ENCODE data around the gene RD3L. TPM values are rescaled to one million over a fixed set of nuclear protein-coding genes. Genes with fewer than 3 reads are reported as not detected.

RD3L gene
- total RNA-seq, 1 experiment from 2014 or later: not detected

GRCh38 chr14:103897075-103897947, 45.0 kb downstream of the RD3L start:
- Histone ChIP-seq H3K9ac (ENCODE audit: low read length) (no peak overlapping the region), H3K27me3 (ENCODE audit: low read length) (no peaks in the 10 kb centered on the region), H3K4me2 (ENCODE audit: low read length) (no peak overlapping the region), H3K79me2 (ENCODE audit: low read length) (no peaks in the 10 kb centered on the region), H2AFZ (ENCODE audit: low read length) (no peak overlapping the region), H3K4me1 (ENCODE audit: insufficient read depth, low read length) (no peaks in the 10 kb centered on the region), H4K20me1 (ENCODE audit: low read length) (no peaks in the 10 kb centered on the region), H3K4me3 (ENCODE audit: low read length) (no peak overlapping the region), H3F3A (ENCODE audit: low read length, unreplicated experiment) (no peaks in the 10 kb centered on the region), H3K9me2 (replicated peaks; ENCODE audit: low read length) (no peaks in the 10 kb centered on the region), H3K27ac (ENCODE audit: low read length) (no peak overlapping the region), H3K36me3 (ENCODE audit: low read depth, low read length) (no peaks in the 10 kb centered on the region), H3K9me3 (ENCODE audit: low read length) (no peaks in the 10 kb centered on the region)
- TF ChIP-seq, protein P1, sequence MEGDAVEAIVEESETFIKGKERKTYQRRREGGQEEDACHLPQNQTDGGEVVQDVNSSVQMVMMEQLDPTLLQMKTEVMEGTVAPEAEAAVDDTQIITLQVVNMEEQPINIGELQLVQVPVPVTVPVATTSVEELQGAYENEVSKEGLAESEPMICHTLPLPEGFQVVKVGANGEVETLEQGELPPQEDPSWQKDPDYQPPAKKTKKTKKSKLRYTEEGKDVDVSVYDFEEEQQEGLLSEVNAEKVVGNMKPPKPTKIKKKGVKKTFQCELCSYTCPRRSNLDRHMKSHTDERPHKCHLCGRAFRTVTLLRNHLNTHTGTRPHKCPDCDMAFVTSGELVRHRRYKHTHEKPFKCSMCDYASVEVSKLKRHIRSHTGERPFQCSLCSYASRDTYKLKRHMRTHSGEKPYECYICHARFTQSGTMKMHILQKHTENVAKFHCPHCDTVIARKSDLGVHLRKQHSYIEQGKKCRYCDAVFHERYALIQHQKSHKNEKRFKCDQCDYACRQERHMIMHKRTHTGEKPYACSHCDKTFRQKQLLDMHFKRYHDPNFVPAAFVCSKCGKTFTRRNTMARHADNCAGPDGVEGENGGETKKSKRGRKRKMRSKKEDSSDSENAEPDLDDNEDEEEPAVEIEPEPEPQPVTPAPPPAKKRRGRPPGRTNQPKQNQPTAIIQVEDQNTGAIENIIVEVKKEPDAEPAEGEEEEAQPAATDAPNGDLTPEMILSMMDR (conservative IDR thresholded peaks at IDR 0.05; ENCODE audit: low read depth, low read length): no peak
- no peak for TF ChIP-seq EZH2 (IDR thresholded peaks at IDR 0.05; ENCODE audit: low read length, unreplicated experiment)
- TF ChIP-seq EZH2phosphoT487 (IDR thresholded peaks at IDR 0.05; ENCODE audit: borderline replicate concordance, low read length): no peak
- ChIA-PET CTCF (no interaction called here), POLR2A (ENCODE audit: unreplicated experiment) (no interaction called here)
- ATAC-seq: no peak
- intact Hi-C loops (cut with micrococcal nuclease): no loop called here
- no peak for DNase-seq
- BruUV-seq (replicated peaks): no TSS peak

GRCh38 chr14:103896578-103896977, 45.8 kb downstream of the RD3L start:
- ChIA-PET CTCF (no interaction called here), POLR2A (ENCODE audit: unreplicated experiment) (no interaction called here)
- intact Hi-C loops (cut with micrococcal nuclease): no loop called here
- Histone ChIP-seq H3K9me3 (ENCODE audit: low read length) (no peaks in the 10 kb centered on the region), H3K4me3 (ENCODE audit: low read length) (no peak overlapping the region), H3K4me1 (ENCODE audit: insufficient read depth, low read length) (no peaks in the 10 kb centered on the region), H3K9ac (ENCODE audit: low read length) (no peak overlapping the region), H3K27me3 (ENCODE audit: low read length) (no peaks in the 10 kb centered on the region), H4K20me1 (ENCODE audit: low read length) (no peaks in the 10 kb centered on the region), H3K4me2 (ENCODE audit: low read length) (no peak overlapping the region), H3K27ac (ENCODE audit: low read length) (no peak overlapping the region), H2AFZ (ENCODE audit: low read length) (no peak overlapping the region), H3K9me2 (replicated peaks; ENCODE audit: low read length) (no peaks in the 10 kb centered on the region), H3K36me3 (ENCODE audit: low read depth, low read length) (no peaks in the 10 kb centered on the region), H3F3A (ENCODE audit: low read length, unreplicated experiment) (no peaks in the 10 kb centered on the region), H3K79me2 (ENCODE audit: low read length) (no peaks in the 10 kb centered on the region)
- no TSS peak for BruUV-seq (replicated peaks)
- TF ChIP-seq EZH2 (IDR thresholded peaks at IDR 0.05; ENCODE audit: low read length, unreplicated experiment) (no peak), EZH2phosphoT487 (IDR thresholded peaks at IDR 0.05; ENCODE audit: borderline replicate concordance, low read length) (no peak)
- TF ChIP-seq, protein P1 (conservative IDR thresholded peaks at IDR 0.05; ENCODE audit: low read depth, low read length): no peak
- ATAC-seq (no peak), DNase-seq (no peak)

- no TSS peak for BruUV-seq (replicated peaks)
- no peaks in the 10 kb centered on the region for H4K20me1 ChIP-seq (ENCODE audit: low read length)
- H3K4me1 ChIP-seq (ENCODE audit: insufficient read depth, low read length): no peaks in the 10 kb centered on the region
- POLR2A ChIA-PET (ENCODE audit: unreplicated experiment): no interaction called here
- TF ChIP-seq, protein P1 (conservative IDR thresholded peaks at IDR 0.05; ENCODE audit: low read depth, low read length): no peak
- TF ChIP-seq EZH2 (IDR thresholded peaks at IDR 0.05; ENCODE audit: low read length, unreplicated experiment) (no peak), EZH2phosphoT487 (IDR thresholded peaks at IDR 0.05; ENCODE audit: borderline replicate concordance, low read length) (no peak)
- no peak overlapping the region for H3K4me2 ChIP-seq (ENCODE audit: low read length)
- H3K27me3 ChIP-seq (ENCODE audit: low read length): no peaks in the 10 kb centered on the region
- no peak overlapping the region for H3K4me3 ChIP-seq (ENCODE audit: low read length)
- DNase-seq: no peak
- H3K36me3 ChIP-seq (ENCODE audit: low read depth, low read length): no peaks in the 10 kb centered on the region
- H3K9ac ChIP-seq (ENCODE audit: low read length): no peak overlapping the region
- H3K9me3 ChIP-seq (ENCODE audit: low read length): no peaks in the 10 kb centered on the region
- CTCF ChIA-PET: no interaction called here
- ATAC-seq: no peak
- H2AFZ ChIP-seq (ENCODE audit: low read length): no peak overlapping the region
- H3K27ac ChIP-seq (ENCODE audit: low read length): no peak overlapping the region
- H3F3A ChIP-seq (ENCODE audit: low read length, unreplicated experiment): no peaks in the 10 kb centered on the region
- no peaks in the 10 kb centered on the region for H3K79me2 ChIP-seq (ENCODE audit: low read length)
- no peaks in the 10 kb centered on the region for H3K9me2 ChIP-seq (replicated peaks; ENCODE audit: low read length)
- intact Hi-C loops (cut with micrococcal nuclease): no loop called here
These were observed 47.6 kb downstream of the RD3L start for GRCh38 chr14:103894723-103895059.
